AG09319 (cell line): ENCODE measurements around the gene CTBP1.
A peak's percentile ranks its signal among the peaks of the same experiment; 100 is the strongest.

Experiments
- DNase-seq: peaks from one replicate; pipeline ENCODE4 v3.0.0-alpha.2; 2010; ENCODE audit warnings: low read depth; ENCODE audit errors: extremely low read depth
- TF ChIP-seq, protein P1 (sequence below): IDR thresholded peaks from 2 replicates; pipeline ENCODE4 v1.5.1; 2011; ENCODE audit warnings: low read depth, mild to moderate bottlenecking, inconsistent platforms, low read length, moderate library complexity

The CTBP1 gene

DNA sequence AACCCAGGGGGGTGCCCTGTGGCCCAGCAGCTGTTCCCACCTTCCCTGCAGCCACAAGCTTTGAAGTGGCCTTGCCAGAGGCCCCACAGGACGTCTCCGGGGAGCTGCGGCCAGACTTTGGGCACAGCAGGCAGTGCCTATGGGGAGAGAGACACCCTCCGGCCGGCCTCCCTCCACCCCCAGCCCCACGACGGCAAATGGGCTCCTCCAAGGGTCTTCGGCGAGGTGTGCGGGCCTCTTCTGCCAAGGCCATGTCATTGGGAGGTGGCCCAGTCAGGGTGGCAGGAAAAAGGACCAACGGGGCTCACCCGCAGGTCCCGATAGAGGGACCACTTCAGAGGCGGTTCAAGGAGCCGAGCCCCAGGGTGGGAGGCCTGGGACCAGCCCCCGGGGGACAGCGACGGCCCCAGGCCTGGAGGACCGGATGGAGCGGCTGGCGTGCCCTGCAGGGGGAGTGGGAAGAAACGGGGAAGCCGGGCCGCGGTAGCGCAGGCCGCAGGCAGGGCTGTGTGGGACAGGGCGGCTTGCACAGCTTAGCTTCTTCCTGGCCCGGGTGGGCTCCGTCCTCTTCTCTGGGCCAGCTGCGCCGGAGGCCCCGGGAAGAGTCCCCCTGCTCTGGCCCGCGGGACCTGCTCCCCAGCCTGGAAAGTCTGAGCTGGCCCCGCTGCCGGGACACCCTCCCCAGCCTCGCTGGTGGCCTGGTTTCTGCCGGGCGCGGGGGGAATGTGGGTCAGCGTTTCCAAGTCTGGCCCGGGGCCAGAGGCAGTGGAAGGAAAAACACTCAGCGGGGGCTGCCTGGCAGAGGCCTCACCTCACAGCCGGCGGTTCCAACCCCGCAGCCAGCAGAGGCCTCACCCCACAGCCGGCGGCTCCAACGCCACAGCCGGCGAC is 54.7 kb downstream of the CTBP1 start:
- TF ChIP-seq, protein P1, sequence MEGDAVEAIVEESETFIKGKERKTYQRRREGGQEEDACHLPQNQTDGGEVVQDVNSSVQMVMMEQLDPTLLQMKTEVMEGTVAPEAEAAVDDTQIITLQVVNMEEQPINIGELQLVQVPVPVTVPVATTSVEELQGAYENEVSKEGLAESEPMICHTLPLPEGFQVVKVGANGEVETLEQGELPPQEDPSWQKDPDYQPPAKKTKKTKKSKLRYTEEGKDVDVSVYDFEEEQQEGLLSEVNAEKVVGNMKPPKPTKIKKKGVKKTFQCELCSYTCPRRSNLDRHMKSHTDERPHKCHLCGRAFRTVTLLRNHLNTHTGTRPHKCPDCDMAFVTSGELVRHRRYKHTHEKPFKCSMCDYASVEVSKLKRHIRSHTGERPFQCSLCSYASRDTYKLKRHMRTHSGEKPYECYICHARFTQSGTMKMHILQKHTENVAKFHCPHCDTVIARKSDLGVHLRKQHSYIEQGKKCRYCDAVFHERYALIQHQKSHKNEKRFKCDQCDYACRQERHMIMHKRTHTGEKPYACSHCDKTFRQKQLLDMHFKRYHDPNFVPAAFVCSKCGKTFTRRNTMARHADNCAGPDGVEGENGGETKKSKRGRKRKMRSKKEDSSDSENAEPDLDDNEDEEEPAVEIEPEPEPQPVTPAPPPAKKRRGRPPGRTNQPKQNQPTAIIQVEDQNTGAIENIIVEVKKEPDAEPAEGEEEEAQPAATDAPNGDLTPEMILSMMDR = peak; percentile 13
- DNase-seq = no peak

DNA sequence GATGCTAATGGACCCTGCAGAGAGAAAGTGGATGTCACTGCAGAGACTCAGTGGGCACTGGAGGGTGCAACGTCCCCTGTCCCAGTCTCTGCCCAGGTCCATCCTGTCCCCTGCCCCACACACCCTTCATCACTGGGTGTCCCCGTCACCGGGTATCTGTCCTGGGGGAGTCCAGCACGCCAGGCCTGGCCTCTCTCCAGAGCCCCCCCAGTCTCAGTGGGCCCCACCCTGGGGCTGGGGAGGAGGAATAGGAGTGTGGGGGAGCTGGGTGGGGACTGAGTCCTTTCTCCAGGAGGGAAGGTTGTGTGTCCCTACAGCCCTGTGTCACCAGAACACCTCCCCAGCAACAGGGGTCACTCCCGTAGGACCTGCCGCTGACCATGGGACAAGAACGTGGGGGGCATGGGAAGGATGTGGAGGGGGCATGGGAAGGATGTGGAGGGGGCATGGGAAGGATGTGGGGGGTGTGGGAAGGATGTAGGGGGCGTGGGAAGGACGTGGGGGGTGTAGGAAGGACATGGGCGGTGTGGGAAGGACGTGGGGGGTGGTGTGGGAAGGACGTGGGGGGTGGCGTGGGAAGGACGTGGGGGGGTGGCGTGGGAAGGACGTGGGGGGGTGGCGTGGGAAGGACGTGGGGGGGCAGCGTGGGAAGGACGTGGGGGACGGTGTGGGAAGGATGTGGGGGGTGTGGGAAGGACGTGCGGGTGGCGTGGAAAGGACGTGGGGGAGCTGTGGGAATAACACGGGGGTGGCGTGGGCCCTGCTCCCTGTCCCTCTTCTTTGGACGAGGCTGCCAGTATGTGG is 55.5 kb downstream of the CTBP1 start:
- no peak for DNase-seq
- TF ChIP-seq, protein P1 = no peak

DNA sequence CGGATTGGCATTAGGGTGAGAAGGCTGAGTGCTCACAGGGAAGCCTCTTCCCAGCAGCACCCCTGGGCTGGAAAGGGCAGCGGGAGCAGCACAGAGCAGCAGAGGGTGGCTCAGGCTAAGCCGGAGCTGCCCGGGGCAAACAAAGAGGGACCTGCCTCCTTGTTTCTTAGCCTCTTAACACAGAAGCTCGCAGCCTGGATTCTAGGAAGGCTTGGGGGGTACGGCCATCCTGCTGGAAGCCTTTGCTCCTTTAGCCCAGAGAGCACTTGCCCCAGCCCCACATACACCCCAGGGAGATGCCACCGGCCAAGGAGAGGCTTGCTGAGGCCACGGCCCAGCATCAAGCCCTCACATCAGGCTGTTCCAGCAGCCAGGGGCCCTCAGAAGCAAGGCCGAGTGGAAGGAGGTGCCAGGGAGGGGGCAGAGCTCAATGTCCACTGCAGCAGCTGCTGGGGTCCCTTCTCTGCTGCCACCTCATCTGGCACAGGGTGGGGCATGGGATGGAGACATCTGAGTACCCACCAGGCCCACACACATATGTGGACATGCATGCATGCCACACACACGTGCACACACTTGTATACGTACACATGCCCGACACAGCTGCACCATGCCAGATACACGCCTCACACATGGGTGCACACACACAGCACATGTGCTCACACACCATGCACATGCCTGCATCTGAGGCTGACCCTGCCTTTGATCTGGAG is 56.3 kb downstream of the CTBP1 start:
- DNase-seq = no peak
- TF ChIP-seq, protein P1 = no peak

DNA sequence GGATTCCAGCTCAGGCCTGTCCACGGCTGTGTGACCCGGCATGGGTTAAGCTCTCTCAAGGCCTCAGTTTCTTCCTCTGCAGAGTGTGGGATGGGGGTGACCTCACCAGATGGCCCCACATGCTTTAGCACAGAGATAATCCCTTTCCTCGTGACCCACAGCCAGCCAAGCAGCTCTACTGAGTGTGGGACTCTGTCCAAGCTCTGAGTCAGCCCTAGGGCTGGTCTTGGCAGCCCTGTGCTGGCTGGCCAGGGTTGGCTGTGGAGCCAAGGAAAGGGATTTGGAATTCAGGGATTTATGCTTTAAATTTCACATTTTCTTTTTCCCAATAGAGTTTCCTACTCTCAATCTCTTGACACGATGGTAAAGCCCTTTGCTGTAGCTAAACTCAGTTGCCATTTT is 56.8 kb downstream of the CTBP1 start:
- TF ChIP-seq, protein P1 = no peak

DNA sequence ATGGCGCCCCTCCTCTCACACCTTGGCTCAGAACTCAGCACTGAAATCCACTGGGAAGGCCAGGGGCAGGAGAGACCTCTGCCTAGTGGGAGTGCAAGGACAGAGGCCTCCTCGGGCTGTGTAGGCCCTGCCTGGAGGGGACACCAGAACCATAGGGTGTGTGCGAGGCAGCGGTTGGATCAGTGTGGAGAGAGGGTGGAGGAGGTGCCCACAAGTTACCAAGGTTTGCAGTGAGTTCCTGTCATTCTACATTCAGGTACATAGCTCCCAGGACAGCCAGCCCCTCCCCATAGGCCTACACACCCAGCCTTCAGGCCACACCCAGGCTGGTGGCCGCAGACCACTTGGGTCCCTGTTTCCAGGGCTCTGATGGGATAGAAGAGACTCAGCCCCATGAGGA is 57.3 kb downstream of the CTBP1 start:
- DNase-seq = no peak
- TF ChIP-seq, protein P1 = no peak

More for the DNA sequence above, 56.8 kb downstream of the CTBP1 start:
- peak; percentile 88 for DNase-seq

DNA sequence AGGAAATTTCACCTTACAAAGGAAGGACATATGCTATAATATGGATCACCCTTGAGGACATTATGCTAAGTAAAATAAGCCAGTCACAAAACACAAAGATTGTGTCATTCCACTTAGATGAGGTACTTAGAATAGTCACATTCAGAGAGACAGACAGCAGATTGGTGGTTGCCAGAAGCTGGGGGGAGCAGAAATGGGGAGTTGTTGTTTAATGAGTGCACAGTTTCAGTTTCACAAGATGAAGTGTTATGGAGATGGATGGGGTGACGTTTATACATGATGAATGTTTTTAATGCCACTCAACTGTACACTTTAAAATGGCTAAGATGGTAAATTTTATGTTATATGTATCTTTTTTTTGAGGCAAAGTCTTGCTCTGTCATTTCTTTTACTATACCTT is 61.7 kb downstream of the CTBP1 start:
- DNase-seq = no peak
- TF ChIP-seq, protein P1 = no peak
